Neural progenitor cell (in vitro differentiated cells): ENCODE results near the gene PDP2. TPM values are rescaled to one million over a fixed set of nuclear protein-coding genes. Genes with fewer than 3 reads are reported as not detected.

Experiments used
- DNase-seq: peaks from one replicate; pipeline ENCODE4 v3.0.0-alpha.2; 2016; ENCODE audit warnings: low spot score
- H2AFZ ChIP-seq: fragments of 200-600 bp; sonication (generic); replicated peaks from 2 replicates; pipeline ENCODE4 v1.6.1; 2016; ENCODE audit warnings: antibody characterized with exemption
- H3F3A ChIP-seq: fragments of 200-600 bp; sonication (generic); 2 replicates; pipeline ENCODE4 v1.6.1; 2016; ENCODE audit warnings: antibody characterized with exemption, low read depth
- H3K27ac ChIP-seq: fragments of 200-600 bp; sonication (generic); 2 replicates; pipeline ENCODE4 v1.5.1; 2016; ENCODE audit warnings: mild to moderate bottlenecking
- H3K27me3 ChIP-seq: fragments of 200-600 bp; sonication (generic); 2 replicates; pipeline ENCODE4 v1.6.1; 2016; ENCODE audit warnings: mild to moderate bottlenecking, moderate library complexity
- H3K36me3 ChIP-seq: fragments of 200-600 bp; sonication (generic); 2 replicates; pipeline ENCODE4 v1.5.1; 2016
- H3K4me1 ChIP-seq: fragments of 200-600 bp; sonication (generic); 2 replicates; pipeline ENCODE4 v1.6.1; 2016; ENCODE audit warnings: mixed run types
- H3K4me2 ChIP-seq: fragments of 200-600 bp; sonication (generic); 2 replicates; pipeline ENCODE4 v1.6.1; 2016
- H3K4me3 ChIP-seq: fragments of 200-600 bp; sonication (generic); 2 replicates; pipeline ENCODE4 v1.5.1; 2016
- H3K79me2 ChIP-seq: fragments of 200-600 bp; sonication (generic); 2 replicates; pipeline ENCODE4 v1.6.1; 2016; ENCODE audit warnings: low read depth
- H3K9ac ChIP-seq: fragments of 200-600 bp; sonication (generic); 2 replicates; pipeline ENCODE4 v1.6.1; 2016
- H3K9me3 ChIP-seq: fragments of 200-600 bp; sonication (generic); 2 replicates; pipeline ENCODE4 v1.5.1; 2016; ENCODE audit warnings: low read depth
- H4K20me1 ChIP-seq: fragments of 200-600 bp; sonication (generic); 2 replicates; pipeline ENCODE4 v1.6.1; 2016; ENCODE audit warnings: low read depth
- H3K27ac Mint-ChIP-seq: 3 replicates; pipeline ENCODE4 v1.8.0; 2021; ENCODE audit warnings: mixed read lengths
- H3K27me3 Mint-ChIP-seq: 2 replicates; pipeline ENCODE4 v1.8.0; 2022; ENCODE audit warnings: low read depth, mild to moderate bottlenecking, inconsistent platforms, moderate library complexity, mixed read lengths; ENCODE audit not compliant: insufficient read depth
- H3K36me3 Mint-ChIP-seq: 3 replicates; pipeline ENCODE4 v1.8.0; 2021; ENCODE audit warnings: mixed read lengths
- H3K4me1 Mint-ChIP-seq: 3 replicates; pipeline ENCODE4 v1.8.0; 2021; ENCODE audit warnings: mixed read lengths
- H3K4me3 Mint-ChIP-seq: 3 replicates; pipeline ENCODE4 v1.8.0; 2021; ENCODE audit warnings: mild to moderate bottlenecking, moderate library complexity, mixed read lengths
- H3K9me3 Mint-ChIP-seq: 3 replicates; pipeline ENCODE4 v1.8.0; 2020; ENCODE audit warnings: mixed read lengths
- EZH2 ChIP-seq: fragments of 200-600 bp; sonication (generic); IDR thresholded peaks from 2 replicates; pipeline ENCODE4 v1.6.1; 2017; ENCODE audit warnings: antibody characterized with exemption, mild to moderate bottlenecking, moderate library complexity
- EZH2phosphoT487 ChIP-seq: fragments of 200-600 bp; sonication (generic); IDR thresholded peaks from 2 replicates; pipeline ENCODE4 v1.6.1; 2017; ENCODE audit warnings: antibody characterized with exemption
- total RNA-seq: library from RNA; depleted of rRNA; stranded (reverse); fragments of >200 nt; gene quantifications from 2 replicates; pipeline ENCODE4 v1.2.3, GENCODE V29; 2015; ENCODE audit warnings: low replicate concordance
- TF ChIP-seq, protein P1 (sequence below): fragments of 200-600 bp; sonication (generic); IDR thresholded peaks from 2 replicates; pipeline ENCODE4 v1.5.1; 2017; ENCODE audit warnings: antibody characterized with exemption, mild to moderate bottlenecking

PDP2 gene
- total RNA-seq, 1 donor from 2014 or later, result 6.6 TPM

GRCh38 chr16:66834746-66835145 is 45.6 kb upstream of the PDP2 start:
- Histone ChIP-seq H3K27ac (no peak overlapping the region), H3K79me2 (peaks cover 10% of the 10 kb centered on the region), H3K4me1 (peaks cover 2% of the 10 kb centered on the region), H3K9me3 (no peaks in the 10 kb centered on the region), H3K36me3 (no peaks in the 10 kb centered on the region), H3K4me2 (no peak overlapping the region), H3K4me3 (no peak overlapping the region), H4K20me1 (peaks cover 2% of the 10 kb centered on the region), H3F3A (no peaks in the 10 kb centered on the region), H2AFZ (no peak overlapping the region), H3K27me3 (peaks cover 22% of the 10 kb centered on the region), H3K9ac (no peak overlapping the region)
- H3K4me1 Mint-ChIP-seq, result peaks cover under 1% of the 10 kb centered on the region
- peaks cover 8% of the 10 kb centered on the region for H3K27me3 Mint-ChIP-seq
- DNase-seq, result no peak
- H3K4me3 Mint-ChIP-seq, result no peak overlapping the region
- no peak overlapping the region for H3K27ac Mint-ChIP-seq
- no peaks in the 10 kb centered on the region for H3K36me3 Mint-ChIP-seq
- peaks cover 11% of the 10 kb centered on the region for H3K9me3 Mint-ChIP-seq
- TF ChIP-seq, protein P1, sequence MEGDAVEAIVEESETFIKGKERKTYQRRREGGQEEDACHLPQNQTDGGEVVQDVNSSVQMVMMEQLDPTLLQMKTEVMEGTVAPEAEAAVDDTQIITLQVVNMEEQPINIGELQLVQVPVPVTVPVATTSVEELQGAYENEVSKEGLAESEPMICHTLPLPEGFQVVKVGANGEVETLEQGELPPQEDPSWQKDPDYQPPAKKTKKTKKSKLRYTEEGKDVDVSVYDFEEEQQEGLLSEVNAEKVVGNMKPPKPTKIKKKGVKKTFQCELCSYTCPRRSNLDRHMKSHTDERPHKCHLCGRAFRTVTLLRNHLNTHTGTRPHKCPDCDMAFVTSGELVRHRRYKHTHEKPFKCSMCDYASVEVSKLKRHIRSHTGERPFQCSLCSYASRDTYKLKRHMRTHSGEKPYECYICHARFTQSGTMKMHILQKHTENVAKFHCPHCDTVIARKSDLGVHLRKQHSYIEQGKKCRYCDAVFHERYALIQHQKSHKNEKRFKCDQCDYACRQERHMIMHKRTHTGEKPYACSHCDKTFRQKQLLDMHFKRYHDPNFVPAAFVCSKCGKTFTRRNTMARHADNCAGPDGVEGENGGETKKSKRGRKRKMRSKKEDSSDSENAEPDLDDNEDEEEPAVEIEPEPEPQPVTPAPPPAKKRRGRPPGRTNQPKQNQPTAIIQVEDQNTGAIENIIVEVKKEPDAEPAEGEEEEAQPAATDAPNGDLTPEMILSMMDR, result no peak
- TF ChIP-seq EZH2, result no peak

DNA sequence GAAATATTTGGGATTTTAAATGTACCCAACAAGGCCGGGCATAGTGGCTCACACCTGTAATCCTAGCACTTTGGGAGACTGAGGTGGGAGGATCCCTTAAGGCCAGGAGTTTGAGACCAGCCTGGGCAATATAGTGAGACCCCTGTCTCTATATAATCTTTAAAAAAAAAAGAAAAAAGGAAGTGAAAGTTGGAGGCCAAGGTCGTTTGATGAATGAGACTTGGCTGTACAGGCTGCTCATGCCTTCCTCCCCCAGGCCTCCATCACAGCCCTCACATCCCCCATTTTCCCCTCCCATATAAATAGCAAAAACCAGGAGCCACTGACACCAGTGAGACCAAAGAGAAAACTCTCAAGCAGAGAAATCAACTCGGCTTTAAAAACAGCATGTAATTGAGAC is 39.4 kb upstream of the PDP2 start:
- peaks cover 11% of the 10 kb centered on the region for H3K9me3 Mint-ChIP-seq
- Histone ChIP-seq H3K4me3 (no peak overlapping the region), H3K4me1 (peaks cover 7% of the 10 kb centered on the region), H3K27me3 (peaks cover 81% of the 10 kb centered on the region), H3K4me2 (no peak overlapping the region), H3K27ac (no peak overlapping the region), H3K36me3 (no peaks in the 10 kb centered on the region), H2AFZ (no peak overlapping the region), H3K9ac (no peak overlapping the region), H4K20me1 (no peaks in the 10 kb centered on the region), H3K9me3 (no peaks in the 10 kb centered on the region), H3F3A (no peaks in the 10 kb centered on the region), H3K79me2 (no peaks in the 10 kb centered on the region)
- no peak overlapping the region for H3K4me3 Mint-ChIP-seq
- TF ChIP-seq EZH2phosphoT487, result no peak
- H3K4me1 Mint-ChIP-seq, result peaks cover 3% of the 10 kb centered on the region
- DNase-seq, result no peak
- no peak overlapping the region for H3K27ac Mint-ChIP-seq
- peaks cover 46% of the 10 kb centered on the region for H3K27me3 Mint-ChIP-seq
- no peaks in the 10 kb centered on the region for H3K36me3 Mint-ChIP-seq

DNA sequence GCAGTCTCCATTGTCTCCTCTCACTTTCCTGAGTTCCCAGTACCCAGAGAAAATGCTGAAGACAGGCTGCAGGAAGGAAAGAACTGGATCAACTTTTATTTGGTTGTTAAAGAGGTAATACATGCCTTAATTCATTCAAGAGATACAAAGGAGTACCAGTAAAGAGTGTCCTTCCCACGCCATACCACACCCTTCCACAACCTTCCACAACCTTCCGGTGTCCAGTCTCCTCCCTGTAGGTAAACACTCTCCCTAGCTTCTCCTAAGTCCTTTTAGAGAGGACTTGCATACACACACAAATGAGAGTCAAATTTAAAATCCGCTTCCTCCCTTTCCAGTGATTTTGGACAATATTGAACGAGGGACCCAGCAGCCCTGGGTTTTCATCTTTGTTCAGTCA is 38.9 kb upstream of the PDP2 start:
- H3K27ac Mint-ChIP-seq, result no peak overlapping the region
- H3K27me3 ChIP-seq, result peaks cover 86% of the 10 kb centered on the region

DNA sequence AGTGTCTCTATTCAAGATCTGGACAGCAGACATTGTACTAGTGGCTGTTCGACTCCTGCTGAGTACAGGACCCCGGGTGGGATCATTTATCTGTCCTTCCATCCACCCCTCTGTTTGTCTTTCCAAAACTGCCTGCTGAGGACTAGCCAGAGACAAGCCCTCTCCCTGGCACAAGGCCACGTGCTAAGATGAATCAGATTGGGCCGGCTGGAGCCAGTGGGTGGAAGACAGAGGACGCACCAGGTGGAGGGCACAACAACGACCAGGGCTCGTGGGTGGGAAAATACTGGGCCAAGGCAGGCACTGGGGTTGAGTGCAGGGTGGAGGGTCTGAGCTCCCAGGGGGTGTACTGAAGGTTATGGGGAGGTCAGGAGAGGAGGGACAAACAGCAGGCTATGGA is 37.5 kb upstream of the PDP2 start:
- no peaks in the 10 kb centered on the region for H3K79me2 ChIP-seq
- no peak overlapping the region for H3K27ac ChIP-seq
- Mint-ChIP-seq H3K27ac (no peak overlapping the region), H3K4me3 (peak overlapping the region; percentile 86), H3K36me3 (no peaks in the 10 kb centered on the region), H3K9me3 (peaks cover 8% of the 10 kb centered on the region), H3K27me3 (peaks cover 61% of the 10 kb centered on the region), H3K4me1 (peaks cover 5% of the 10 kb centered on the region)
- H4K20me1 ChIP-seq, result no peaks in the 10 kb centered on the region
- no peaks in the 10 kb centered on the region for H3K36me3 ChIP-seq
- no peaks in the 10 kb centered on the region for H3F3A ChIP-seq
- no peak overlapping the region for H3K4me3 ChIP-seq
- H3K9me3 ChIP-seq, result no peaks in the 10 kb centered on the region
- TF ChIP-seq, protein P1, result no peak
- no peak for TF ChIP-seq EZH2phosphoT487
- TF ChIP-seq EZH2, result no peak
- peaks cover 95% of the 10 kb centered on the region for H3K27me3 ChIP-seq
- DNase-seq, result no peak
- no peak overlapping the region for H2AFZ ChIP-seq
- no peak overlapping the region for H3K4me2 ChIP-seq
- H3K4me1 ChIP-seq, result peaks cover 7% of the 10 kb centered on the region
- no peak overlapping the region for H3K9ac ChIP-seq

More for the DNA sequence above, 38.9 kb upstream of the PDP2 start:
- Histone ChIP-seq H3F3A (no peaks in the 10 kb centered on the region), H3K4me3 (no peak overlapping the region), H4K20me1 (no peaks in the 10 kb centered on the region), H2AFZ (no peak overlapping the region), H3K79me2 (no peaks in the 10 kb centered on the region), H3K27ac (no peak overlapping the region), H3K9me3 (no peaks in the 10 kb centered on the region), H3K4me2 (no peak overlapping the region), H3K36me3 (no peaks in the 10 kb centered on the region), H3K4me1 (peaks cover 7% of the 10 kb centered on the region), H3K9ac (no peak overlapping the region)
- TF ChIP-seq, protein P1, result no peak
- TF ChIP-seq EZH2 (no peak), EZH2phosphoT487 (no peak)
- Mint-ChIP-seq H3K9me3 (peaks cover 11% of the 10 kb centered on the region), H3K4me1 (peaks cover 5% of the 10 kb centered on the region), H3K4me3 (no peak overlapping the region), H3K36me3 (no peaks in the 10 kb centered on the region), H3K27me3 (peaks cover 51% of the 10 kb centered on the region)
- no peak for DNase-seq
